GM21529 (cell line): ENCODE measurements around the gene MTPN.

ENCODE experiments used
- ATAC-seq: cut with Tn5 transposase; IDR thresholded peaks from one replicate; pipeline ENCODE4 v1.9.1; 2021; ENCODE audit not compliant: unreplicated experiment

MTPN gene

DNA sequence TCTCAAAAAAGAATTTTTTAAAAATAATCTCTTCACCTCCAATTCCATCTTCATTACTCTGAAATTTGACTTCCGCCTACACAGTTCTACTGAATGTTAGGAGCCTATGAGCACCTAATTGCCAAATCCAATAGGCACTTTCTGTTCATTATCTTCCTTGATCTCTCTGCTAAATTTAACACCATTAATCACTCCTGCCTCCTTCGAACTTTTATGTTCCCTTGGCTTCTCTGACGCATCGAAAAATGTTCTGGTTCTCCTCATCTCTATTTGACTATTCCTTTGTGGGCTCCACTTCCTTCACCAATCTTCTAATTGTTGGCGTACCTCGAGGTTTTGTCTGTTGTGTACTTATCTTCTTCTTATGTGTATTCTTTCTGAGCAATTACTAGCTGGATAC is 87.3 kb downstream of the MTPN start:
- no peak for ATAC-seq

DNA sequence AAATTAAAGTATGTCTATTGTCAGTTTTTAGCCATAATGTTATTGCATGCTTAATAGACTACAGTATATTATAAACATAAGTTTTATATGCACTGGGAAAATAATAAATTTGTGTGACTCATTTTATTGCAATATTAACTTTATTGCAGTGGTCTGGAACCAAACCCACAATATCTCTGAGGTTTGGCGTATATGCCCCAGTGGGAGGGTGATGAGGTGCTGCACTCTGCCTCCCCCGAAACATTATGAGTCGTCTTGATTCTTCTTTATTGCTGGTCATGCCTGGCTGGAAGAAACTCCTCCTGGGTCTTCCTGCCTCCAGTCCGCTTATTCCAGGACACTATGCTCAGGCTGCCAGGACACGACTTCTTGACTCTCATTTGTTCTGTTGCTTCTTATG is 88.4 kb downstream of the MTPN start:
- no peak for ATAC-seq

DNA sequence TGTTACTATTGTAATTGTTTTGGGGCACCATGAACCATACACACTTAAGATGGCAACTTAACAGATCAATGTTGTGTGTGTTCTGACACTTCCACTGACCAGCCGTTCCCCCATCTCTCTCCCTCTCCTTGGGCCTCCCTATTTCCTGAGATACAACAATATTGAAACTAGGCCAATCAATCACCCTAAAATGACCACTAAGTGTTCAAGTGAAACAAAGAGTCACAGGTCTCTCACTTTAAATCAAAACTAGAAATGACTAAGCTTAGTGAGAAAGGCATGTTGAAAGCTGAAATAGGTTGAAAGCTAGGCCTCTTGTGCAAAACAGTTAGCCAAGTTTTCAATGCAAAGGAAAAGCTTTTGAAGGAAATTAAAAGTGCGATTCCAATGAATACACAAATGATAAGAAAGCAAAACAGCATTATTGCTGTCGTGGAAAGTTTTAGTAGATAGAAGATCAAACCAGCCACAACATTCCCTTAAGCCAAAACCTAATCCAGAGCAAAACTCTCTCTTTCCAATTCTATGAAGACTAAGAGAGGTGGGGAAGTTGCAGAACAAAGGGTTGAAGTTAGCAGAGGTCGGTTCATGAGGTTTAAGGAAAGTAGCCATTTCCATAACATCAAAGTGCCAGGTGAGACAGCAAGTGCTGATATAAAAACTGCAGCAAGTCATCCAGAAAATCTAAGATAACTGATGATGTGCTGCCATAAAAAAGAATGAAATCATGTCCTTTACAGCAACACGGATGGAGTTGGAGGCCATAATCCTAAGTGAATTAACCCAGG is 90.6 kb downstream of the MTPN start:
- ATAC-seq = no peak

DNA sequence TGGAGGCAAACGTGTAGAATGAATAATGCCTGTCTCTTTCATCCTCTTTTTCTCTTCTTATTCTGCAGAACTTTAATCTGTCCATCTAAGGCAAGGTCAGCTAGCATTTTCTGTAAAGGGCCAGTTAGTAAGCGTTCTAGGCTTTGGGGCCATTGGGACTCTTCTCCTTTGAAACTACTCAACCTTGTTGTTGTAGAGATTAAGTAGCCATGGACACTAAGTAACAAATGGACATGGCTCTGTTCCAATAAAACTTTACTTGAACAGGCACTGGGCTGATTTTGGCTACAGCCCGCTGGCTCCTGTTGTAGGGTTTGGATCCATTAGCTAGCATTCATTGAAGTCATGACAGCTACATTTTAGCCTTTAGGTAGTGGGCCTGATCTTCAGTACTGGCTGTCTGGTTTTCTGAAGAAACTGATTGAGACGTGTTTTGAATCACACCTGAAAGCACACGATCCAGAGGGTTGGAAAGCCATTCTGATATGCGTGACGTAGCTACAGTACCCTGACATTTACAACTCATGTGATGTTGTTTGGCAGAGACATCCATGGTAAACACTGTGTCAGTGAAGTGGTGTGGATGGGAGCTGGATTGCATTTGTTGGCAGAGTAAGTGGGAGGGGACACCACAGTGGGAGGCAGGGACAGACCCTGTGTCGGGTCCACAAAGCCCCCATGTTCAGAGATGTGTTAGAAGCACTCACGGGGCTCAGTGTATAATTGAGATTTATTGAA is 92.5 kb downstream of the MTPN start:
- no peak for ATAC-seq

DNA sequence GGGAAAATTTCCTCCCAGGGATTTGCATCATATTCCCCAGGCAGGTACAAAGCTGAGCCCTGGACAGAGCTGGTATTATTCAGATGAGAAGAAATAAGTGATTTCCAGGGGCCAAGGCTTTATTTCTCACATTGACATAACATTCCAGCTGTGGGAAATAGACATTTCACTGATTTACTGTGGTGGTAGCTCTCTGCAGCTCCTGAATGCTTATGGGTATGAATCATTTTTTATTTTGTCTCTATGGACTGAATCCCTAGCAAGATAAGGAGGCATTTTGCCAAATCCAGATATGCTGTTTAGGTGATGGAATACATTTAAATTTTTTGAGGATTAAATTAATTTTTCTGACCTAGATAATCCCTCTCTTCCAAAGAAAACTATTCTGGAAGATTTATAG is 97.9 kb downstream of the MTPN start:
- no peak for ATAC-seq

DNA sequence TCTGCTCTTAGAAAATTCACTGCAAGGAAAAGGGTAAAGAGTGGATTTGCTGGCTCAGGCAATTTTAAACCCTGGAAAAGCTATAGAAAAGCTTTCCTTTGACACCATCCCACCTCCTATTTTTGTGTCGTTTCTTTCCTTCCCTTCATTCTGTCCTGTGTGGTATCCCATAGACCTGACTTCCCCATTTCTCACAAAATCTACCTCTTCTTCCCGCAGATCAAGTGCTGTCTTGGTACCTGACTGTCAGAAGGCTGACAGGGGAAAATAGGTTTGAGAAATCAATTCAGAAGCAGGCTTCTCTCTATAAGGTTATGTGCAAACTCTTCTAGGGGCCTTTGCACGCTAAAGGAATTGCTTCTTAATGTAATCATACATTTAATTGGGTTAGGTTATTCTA is 98.9 kb downstream of the MTPN start:
- no peak for ATAC-seq

DNA sequence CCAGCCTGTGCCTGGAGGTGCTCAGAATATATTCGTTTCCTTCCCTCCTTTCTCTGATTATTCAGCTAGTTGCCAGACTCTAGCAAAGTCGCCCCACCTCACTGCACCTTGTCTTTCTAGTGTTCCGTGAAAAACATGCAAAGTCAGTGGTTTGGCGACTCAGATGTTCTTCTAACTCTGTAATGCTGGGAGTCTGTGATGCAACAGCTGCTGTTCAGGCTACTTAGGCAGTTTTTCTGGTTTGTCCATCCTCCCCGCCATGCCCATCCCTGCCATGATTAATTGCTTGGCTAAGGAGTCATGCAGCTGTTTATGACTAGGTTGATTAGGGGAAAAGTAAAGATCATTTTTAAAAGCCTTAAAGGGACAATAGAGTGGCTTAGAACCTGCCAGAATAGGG is 99.4 kb downstream of the MTPN start:
- no peak for ATAC-seq
